ENCODE results near the gene RARRES1.

DNA sequence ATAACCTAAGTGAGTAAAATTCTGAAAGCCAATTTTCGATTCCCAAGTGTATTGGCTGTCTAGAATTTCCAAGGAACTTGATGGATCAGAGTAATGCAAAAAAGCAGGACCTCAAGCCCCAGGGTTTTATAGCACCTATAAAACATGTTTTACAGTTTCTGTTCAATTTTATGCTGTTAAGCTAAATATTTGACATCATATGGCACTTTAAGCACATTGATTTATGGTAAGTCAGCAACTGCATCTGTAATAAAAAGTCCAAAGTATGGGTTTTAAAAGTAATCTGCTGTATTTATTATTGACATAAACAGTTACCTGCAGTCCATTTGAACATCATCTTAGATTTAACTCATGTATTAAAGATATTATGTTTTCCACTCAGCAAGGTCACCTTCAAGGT lies 49.6 kb upstream of the RARRES1 start:
- no peak for TF ChIP-seq POLR2A (IDR thresholded peaks at IDR 0.05; ENCODE audit: low read depth, low read length)
- TF ChIP-seq TAF1 (IDR thresholded peaks at IDR 0.05; ENCODE audit: borderline replicate concordance, low read depth, low read length): no peak
- no peak for TF ChIP-seq POLR2AphosphoS5 (IDR thresholded peaks at IDR 0.05; ENCODE audit: low read depth, low read length)
